Activated CD8-positive, alpha-beta T cell treated with anti-CD3 and anti-CD28 coated beads, Interleukin-2, amount 10 ng/mL, durations not matched to agents 7 days and 5 days (primary cell): Measurements from ENCODE around the gene MIEN1. TPM values are rescaled to one million over a fixed set of nuclear protein-coding genes. Genes with fewer than 3 reads are reported as not detected.

Experiments
- ATAC-seq: fragments of 150-1000 bp; cut with Tn5 transposase; one replicate; pipeline ENCODE4 v1.10.0; 2021; ENCODE audit warnings: moderate library complexity
- CTCF ChIA-PET: fragments of 350-600 bp; sonication (Branson Sonifier 250); formaldehyde crosslinking; loops from one replicate; lab custom pipeline; 2021; ENCODE audit warnings: antibody characterized with exemption; lab: Charles Lee
- POLR2A ChIA-PET: fragments of 350-600 bp; sonication (Branson Sonifier 250); formaldehyde crosslinking; loops from one replicate; lab custom pipeline; 2021; ENCODE audit warnings: antibody characterized with exemption; lab: Charles Lee
- DNase-seq: peaks from one replicate; pipeline ENCODE4 v3.0.0-alpha.2; 2020
- H3K27ac Mint-ChIP-seq: one replicate; pipeline ENCODE4 v1.8.0; 2021; ENCODE audit warnings: mild to moderate bottlenecking, mixed read lengths
- H3K27me3 Mint-ChIP-seq: one replicate; pipeline ENCODE4 v1.8.0; 2021; ENCODE audit warnings: low read depth, mixed read lengths
- H3K36me3 Mint-ChIP-seq: one replicate; pipeline ENCODE4 v1.8.0; 2021; ENCODE audit warnings: low read depth, mixed read lengths
- H3K4me1 Mint-ChIP-seq: one replicate; pipeline ENCODE4 v1.8.0; 2021; ENCODE audit warnings: low read depth, mixed read lengths
- H3K4me3 Mint-ChIP-seq: one replicate; pipeline ENCODE4 v1.8.0; 2021; ENCODE audit warnings: mild to moderate bottlenecking, mixed read lengths
- H3K9me3 Mint-ChIP-seq: one replicate; pipeline ENCODE4 v1.8.0; 2022; ENCODE audit warnings: mixed read lengths; ENCODE audit not compliant: insufficient read depth
- microRNA-seq: library from miRNA; unstranded; fragments of <30 nt; microRNA quantifications from one replicate; pipeline ENCODE4 v1.2.0, GENCODE V29; 2022
- total RNA-seq, 2 experiments: library from RNA; stranded (reverse); gene quantifications; one replicate each; pipeline ENCODE4 v1.2.3, GENCODE V29; 2021

The MIEN1 gene
- total RNA-seq, 2 experiments from 2014 or later, result 44.0 to 44.6 TPM

GRCh38 chr17:39687546-39688474 lies 42.5 kb downstream of the MIEN1 start, which contains the start of gene PGAP3:
Gene PGAP3 (minus strand): TSS chr17:39688057. CDS start chr17:39688014, 43 bp downstream.
- Mint-ChIP-seq H3K9me3 (no peaks in the 10 kb centered on the region), H3K4me3 (peak within 1 kb of the TSS; percentile 98), H3K27ac (peak within 1 kb of the TSS; percentile 95), H3K4me1 (peaks cover 28% of the 10 kb centered on the region), H3K27me3 (no peaks in the 10 kb centered on the region), H3K36me3 (peaks cover 16% of the 10 kb centered on the region)
- DNase-seq (peak; percentile 89), ATAC-seq (peak; percentile 93)
- CTCF ChIA-PET, result interaction anchor here (0.6 to 2.9 kb wide), 12 partner anchors 9 to 208 kb away, joined by 3 to 16 read pairs (median 6); partner anchors contain the start of genes MIEN1 and PNMT
- POLR2A ChIA-PET, result interaction anchor here (0.6 to 2.7 kb wide), 11 partner anchors 10 to 292 kb away, joined by 3 to 32 read pairs (median 6); partner anchors contain the start of genes MIEN1 and PSMD3

GRCh38 chr17:39687101-39687545 lies 43.2 kb downstream of the MIEN1 start:
- no peaks in the 10 kb centered on the region for H3K27me3 Mint-ChIP-seq
- CTCF ChIA-PET, result interaction anchor here (1.6 to 2.9 kb wide), 5 partner anchors 8 to 65 kb away, joined by 7 to 16 read pairs (median 12); partner anchors contain the start of genes MIEN1 and PNMT
- ATAC-seq (no peak), DNase-seq (no peak)
- POLR2A ChIA-PET, result interaction anchor here (2.1 to 2.7 kb wide), 3 partner anchors 15 to 43 kb away, joined by 7 to 15 read pairs (median 12); partner anchors contain the start of gene MIEN1
- H3K4me3 Mint-ChIP-seq, result peak overlapping the region; percentile 98
- H3K4me1 Mint-ChIP-seq, result peaks cover 28% of the 10 kb centered on the region
- H3K36me3 Mint-ChIP-seq, result peaks cover 16% of the 10 kb centered on the region
- H3K27ac Mint-ChIP-seq, result peak overlapping the region; percentile 95
- no peaks in the 10 kb centered on the region for H3K9me3 Mint-ChIP-seq

GRCh38 chr17:39684369-39685192 lies 45.8 kb downstream of the MIEN1 start:
- H3K36me3 Mint-ChIP-seq, result peaks cover 24% of the 10 kb centered on the region
- CTCF ChIA-PET, result interaction anchor here (1.0 to 2.5 kb wide), 3 partner anchors 13 to 33 kb away, joined by 4 to 11 read pairs (median 4); no protein-coding TSS in a partner anchor
- H3K27ac Mint-ChIP-seq, result no peak overlapping the region
- no peaks in the 10 kb centered on the region for H3K9me3 Mint-ChIP-seq
- ATAC-seq (no peak), DNase-seq (no peak)
- POLR2A ChIA-PET, result interaction anchor here (1.2 kb wide), 1 partner anchor 9 kb away, joined by 4 read pairs; no protein-coding TSS in a partner anchor
- H3K27me3 Mint-ChIP-seq, result no peaks in the 10 kb centered on the region
- H3K4me1 Mint-ChIP-seq, result peaks cover 43% of the 10 kb centered on the region
- H3K4me3 Mint-ChIP-seq, result no peak overlapping the region

- DNase-seq (no peak), ATAC-seq (no peak)
- no peaks in the 10 kb centered on the region for H3K9me3 Mint-ChIP-seq
- peaks cover 45% of the 10 kb centered on the region for H3K4me1 Mint-ChIP-seq
- POLR2A ChIA-PET, result no interaction called here
- peaks cover 24% of the 10 kb centered on the region for H3K36me3 Mint-ChIP-seq
- no peaks in the 10 kb centered on the region for H3K27me3 Mint-ChIP-seq
- CTCF ChIA-PET, result interaction anchor here (0.9 to 2.5 kb wide), 4 partner anchors 12 to 70 kb away, joined by 3 to 11 read pairs (median 4); no protein-coding TSS in a partner anchor
- no peak overlapping the region for H3K4me3 Mint-ChIP-seq
- no peak overlapping the region for H3K27ac Mint-ChIP-seq
These were observed 46.9 kb downstream of the MIEN1 start for GRCh38 chr17:39683295-39683939.

GRCh38 chr17:39679521-39680192 lies 50.7 kb downstream of the MIEN1 start:
- Mint-ChIP-seq H3K27me3 (no peaks in the 10 kb centered on the region), H3K27ac (peak overlapping the region; percentile 91), H3K36me3 (peaks cover 18% of the 10 kb centered on the region), H3K9me3 (no peaks in the 10 kb centered on the region), H3K4me3 (peak overlapping the region; percentile 36), H3K4me1 (peaks cover 61% of the 10 kb centered on the region)
- DNase-seq, result peak; percentile 56
- ATAC-seq, result peak; percentile 81
- POLR2A ChIA-PET, result interaction anchor here (0.6 to 4.9 kb wide), 7 partner anchors 9 to 218 kb away, joined by 3 to 32 read pairs (median 3); partner anchors contain the start of genes CDK12, MIEN1, PGAP3 and PNMT
- CTCF ChIA-PET, result interaction anchor here (0.9 to 2.8 kb wide), 11 partner anchors 9 to 58 kb away, joined by 3 to 17 read pairs (median 6); partner anchors contain the start of genes MIEN1, PGAP3 and PNMT

Small RNA genes within 50 kb of the gene (microRNA-seq; reads per million reads assigned to microRNA genes)
- gene MIR4728, result not detected

Other genes starting within 250 kb of the MIEN1 start
- gene NEUROD2, start 122.6 kb downstream of the MIEN1 start, total RNA-seq, result not detected
- gene PPP1R1B, start 103.6 kb downstream of the MIEN1 start, total RNA-seq, result not detected
- gene STARD3, start 93.4 kb downstream of the MIEN1 start, total RNA-seq, result 10 to 100 TPM; 69.0 to 72.1 TPM
- 1 to 10 TPM; 1.3 to 1.8 TPM for gene TCAP, start 65.2 kb downstream of the MIEN1 start, total RNA-seq
- not detected for gene PNMT, start 62.1 kb downstream of the MIEN1 start, total RNA-seq
- 10 to 100 TPM; 12.3 to 14.7 TPM for gene PGAP3, start 42.5 kb downstream of the MIEN1 start, total RNA-seq
- 1 to 10 TPM; 2.1 to 3.0 TPM for gene ERBB2, start 30.5 kb downstream of the MIEN1 start, total RNA-seq
- under 1 TPM in 1 of 2 experiments, not detected in 1; 0.37 TPM for gene GRB7, start 7.4 kb upstream of the MIEN1 start, total RNA-seq
- gene IKZF3, start 133.8 kb upstream of the MIEN1 start, total RNA-seq, result 10 to 100 TPM; 31.1 to 31.9 TPM
- gene ZPBP2, start 137.7 kb upstream of the MIEN1 start, total RNA-seq, result not detected
- 10 to 100 TPM; 48.6 to 56.7 TPM for gene GSDMB, start 188.1 kb upstream of the MIEN1 start, total RNA-seq
- 100 to 1,000 TPM; 151 to 168 TPM for gene ORMDL3, start 197.1 kb upstream of the MIEN1 start, total RNA-seq
- not detected for gene LRRC3C, start 197.2 kb upstream of the MIEN1 start, total RNA-seq
- 1 to 10 TPM; 3.3 to 4.5 TPM for gene GSDMA, start 232.5 kb upstream of the MIEN1 start, total RNA-seq